Gastroesophageal sphincter (tissue), 4 donors: ENCODE results near the gene KIAA0040. TPM values are rescaled to one million over a fixed set of nuclear protein-coding genes. Genes with fewer than 3 reads are reported as not detected.

ENCODE experiments used
- ATAC-seq: fragments of 150-250 bp; one replicate; pipeline ENCODE4 v1.9.1; 2016; ENCODE audit warnings: mild to moderate bottlenecking, moderate library complexity
- H3K27ac ChIP-seq, 4 donors: fragments of 200-600 bp; sonication (generic) in 3 of 4; 1 replicate in 3 of 4; 2 replicates in 1 of 4; pipeline ENCODE4 v1.5.1; 2016 to 2019
- H3K27me3 ChIP-seq: fragments of 200-600 bp; sonication (generic); one replicate; pipeline ENCODE4 v1.5.1; 2019
- H3K36me3 ChIP-seq, 2 donors: fragments of 200-600 bp; sonication (generic); one replicate each; pipeline ENCODE4 v1.5.1; 2019; ENCODE audit warnings: control low read depth in 1 of 2
- H3K4me1 ChIP-seq, 3 donors: fragments of 200-600 bp; sonication (generic); 1 replicate in 2 of 3; 2 replicates in 1 of 3; pipeline ENCODE4 v1.5.1; 2016 to 2019; ENCODE audit warnings: control low read depth in 2 of 3
- H3K4me3 ChIP-seq, 2 donors: fragments of 200-600 bp; sonication (generic); one replicate each; pipeline ENCODE4 v1.5.1; 2019; ENCODE audit warnings: mild to moderate bottlenecking in 1 of 2, moderate library complexity in 1 of 2
- H3K9me3 ChIP-seq, 3 donors: fragments of 200-600 bp; sonication (generic); one replicate each; pipeline ENCODE4 v1.5.1; 2017 to 2019; ENCODE audit warnings: control low read depth in 2 of 3
- EP300 ChIP-seq: sonication (generic); formaldehyde crosslinking; IDR thresholded peaks from one replicate; pipeline ENCODE4 v1.6.1; 2017; ENCODE audit warnings: antibody characterized with exemption, mild to moderate bottlenecking
- POLR2A ChIP-seq, 2 donors: fragments of 450-650 bp; IDR thresholded peaks; one replicate each; pipeline ENCODE4 v1.6.1; 2017; ENCODE audit warnings: antibody characterized with exemption in 2 of 2, mild to moderate bottlenecking in 2 of 2, moderate library complexity in 1 of 2
- POLR2AphosphoS5 ChIP-seq: sonication (generic); formaldehyde crosslinking; IDR thresholded peaks from one replicate; pipeline ENCODE4 v1.6.1; 2017; ENCODE audit warnings: antibody characterized with exemption
- WGBS, 2 donors: methylation state at CpG; one replicate each; pipeline ENCODE4 v1.1.5; 2018; ENCODE audit warnings: low coverage in 1 of 2; 5-methylcytosine and 5-hydroxymethylcytosine counted together
- total RNA-seq, 4 donors: library from RNA; depleted of rRNA; stranded (reverse); fragments of >200 nt; gene quantifications; one replicate each; pipeline ENCODE4 v1.1.0, GENCODE V29; 2016
- TF ChIP-seq, protein P1 (sequence below), 4 experiments: fragments of 200-600 bp in 2 of 4; fragments of 450-650 bp in 2 of 4; sonication (generic) in 1 of 4; IDR thresholded peaks; one replicate each; pipeline ENCODE4 v1.5.1; 2017 to 2019; ENCODE audit warnings: antibody characterized with exemption in 4 of 4, mild to moderate bottlenecking in 2 of 4, moderate library complexity in 2 of 4

Gene KIAA0040
- total RNA-seq, 4 donors from 2014 or later, result 43.2 to 54.3 (median 46.5) TPM

DNA sequence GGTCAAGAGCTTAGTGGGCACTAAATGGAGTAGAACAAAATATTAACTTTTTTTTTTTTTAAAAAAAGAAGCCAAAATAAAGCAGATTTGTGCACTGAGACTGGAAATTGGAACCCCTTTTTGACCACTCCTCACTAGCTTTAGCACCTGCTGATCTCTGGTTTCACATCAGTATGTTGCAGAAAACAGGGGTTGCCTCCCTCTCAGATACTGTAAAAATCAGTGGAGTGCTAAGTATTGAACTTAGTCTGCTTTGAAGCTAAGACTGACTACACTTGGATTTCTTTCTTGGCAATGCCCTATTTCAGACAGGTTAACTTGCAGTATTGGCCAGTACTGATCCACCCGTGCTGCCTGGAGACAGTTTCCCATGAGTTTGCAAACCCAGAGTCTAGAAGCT lies 2.7 kb upstream of the KIAA0040 start:
- TF ChIP-seq POLR2A (IDR thresholded peaks at IDR 0.05) (no peak), EP300 (no peak), POLR2AphosphoS5 (no peak)
- 0% methylated on average over 1 of the region's 1 CpG for WGBS, 2 donors
- no peak overlapping the region for H3K27ac ChIP-seq

DNA sequence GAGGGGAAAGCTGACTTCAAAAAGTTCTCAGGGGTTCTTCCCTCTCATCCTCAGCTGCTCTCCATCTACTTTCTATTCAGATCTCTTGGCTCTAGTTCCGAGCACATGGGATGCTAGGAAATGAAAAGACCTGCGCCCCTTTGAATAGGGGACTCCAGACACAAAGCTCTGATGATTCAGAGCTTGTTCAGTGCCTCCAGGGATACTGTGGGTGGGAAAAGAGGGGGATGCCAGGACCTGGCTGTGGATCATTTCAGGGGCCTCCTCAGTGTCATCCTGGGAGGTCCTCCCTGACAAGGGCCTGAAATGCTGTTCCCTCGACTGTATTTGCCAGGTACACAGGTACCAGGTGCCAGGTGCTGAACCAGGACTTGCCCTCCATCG lies 943 bp upstream of the KIAA0040 start:
- H3K27ac ChIP-seq, result peak overlapping the region; percentile 54 to 88 (median 86)
- TF ChIP-seq POLR2AphosphoS5 (no peak), POLR2A (IDR thresholded peaks at IDR 0.05) (no peak), EP300 (no peak)
- TF ChIP-seq, protein P1, sequence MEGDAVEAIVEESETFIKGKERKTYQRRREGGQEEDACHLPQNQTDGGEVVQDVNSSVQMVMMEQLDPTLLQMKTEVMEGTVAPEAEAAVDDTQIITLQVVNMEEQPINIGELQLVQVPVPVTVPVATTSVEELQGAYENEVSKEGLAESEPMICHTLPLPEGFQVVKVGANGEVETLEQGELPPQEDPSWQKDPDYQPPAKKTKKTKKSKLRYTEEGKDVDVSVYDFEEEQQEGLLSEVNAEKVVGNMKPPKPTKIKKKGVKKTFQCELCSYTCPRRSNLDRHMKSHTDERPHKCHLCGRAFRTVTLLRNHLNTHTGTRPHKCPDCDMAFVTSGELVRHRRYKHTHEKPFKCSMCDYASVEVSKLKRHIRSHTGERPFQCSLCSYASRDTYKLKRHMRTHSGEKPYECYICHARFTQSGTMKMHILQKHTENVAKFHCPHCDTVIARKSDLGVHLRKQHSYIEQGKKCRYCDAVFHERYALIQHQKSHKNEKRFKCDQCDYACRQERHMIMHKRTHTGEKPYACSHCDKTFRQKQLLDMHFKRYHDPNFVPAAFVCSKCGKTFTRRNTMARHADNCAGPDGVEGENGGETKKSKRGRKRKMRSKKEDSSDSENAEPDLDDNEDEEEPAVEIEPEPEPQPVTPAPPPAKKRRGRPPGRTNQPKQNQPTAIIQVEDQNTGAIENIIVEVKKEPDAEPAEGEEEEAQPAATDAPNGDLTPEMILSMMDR (IDR thresholded peaks at IDR 0.05), result no peak
- H3K27me3 ChIP-seq, result no peaks in the 10 kb centered on the region
- no peaks in the 10 kb centered on the region for H3K9me3 ChIP-seq
- 90 to 93% methylated on average over 2 of the region's 4 CpGs for WGBS, 2 donors
- no peak for ATAC-seq
- H3K4me1 ChIP-seq, result peaks cover 0 to 41% (median 0%) of the 10 kb centered on the region in 3 donors
- no peaks in the 10 kb centered on the region for H3K36me3 ChIP-seq
- peak overlapping the region in 1 of 2 donors; percentile 72 for H3K4me3 ChIP-seq

More for the DNA sequence above, 2.7 kb upstream of the KIAA0040 start:
- no peaks in the 10 kb centered on the region for H3K27me3 ChIP-seq
- H3K9me3 ChIP-seq, result no peaks in the 10 kb centered on the region
- no peak overlapping the region for H3K4me3 ChIP-seq
- H3K4me1 ChIP-seq, result peaks cover 0 to 29% (median 0%) of the 10 kb centered on the region in 3 donors
- no peak for ATAC-seq
- no peaks in the 10 kb centered on the region for H3K36me3 ChIP-seq

DNA sequence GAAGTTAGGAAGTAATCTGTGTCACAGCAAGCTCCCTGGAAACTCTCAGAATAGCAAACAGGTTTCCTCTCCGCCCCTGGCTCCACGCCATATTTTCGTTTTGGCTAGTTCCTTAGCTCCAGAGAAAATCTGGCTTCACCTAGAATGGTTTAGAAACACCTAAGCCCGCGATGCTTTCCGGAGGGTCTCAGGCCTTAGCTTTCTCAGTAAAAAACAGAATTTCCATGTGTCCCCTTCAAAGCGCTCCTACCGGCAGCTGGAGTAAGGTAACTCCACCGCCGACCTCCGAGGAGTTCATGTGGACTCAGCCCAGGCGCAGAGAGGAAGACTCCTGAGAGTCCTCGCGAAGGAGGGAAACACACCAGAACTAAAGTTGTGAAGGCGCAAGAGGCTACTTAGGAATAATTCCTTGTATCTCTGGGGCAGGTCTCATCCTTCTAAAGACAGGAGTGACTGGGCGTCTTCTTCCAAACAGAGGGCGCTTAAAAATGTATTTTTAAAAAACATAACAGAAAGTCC lies 406 bp downstream of the KIAA0040 start:
- Histone ChIP-seq H3K4me1 (peaks cover 0 to 50% (median 0%) of the 10 kb centered on the region in 3 donors), H3K27ac (peak overlapping the region; percentile 54 to 88 (median 86)), H3K4me3 (peak overlapping the region; percentile 71 to 72), H3K9me3 (no peaks in the 10 kb centered on the region), H3K36me3 (peaks cover 0 to 4% of the 10 kb centered on the region in 2 donors), H3K27me3 (no peaks in the 10 kb centered on the region)
- TF ChIP-seq POLR2A (IDR thresholded peaks at IDR 0.05) (no peak), POLR2AphosphoS5 (no peak), EP300 (no peak)
- TF ChIP-seq, protein P1 (IDR thresholded peaks at IDR 0.05), result no peak
- peak; percentile 20 for ATAC-seq
- WGBS, 2 donors, result 0 to 2% methylated on average over 7 to 8 of the region's 17 CpGs

DNA sequence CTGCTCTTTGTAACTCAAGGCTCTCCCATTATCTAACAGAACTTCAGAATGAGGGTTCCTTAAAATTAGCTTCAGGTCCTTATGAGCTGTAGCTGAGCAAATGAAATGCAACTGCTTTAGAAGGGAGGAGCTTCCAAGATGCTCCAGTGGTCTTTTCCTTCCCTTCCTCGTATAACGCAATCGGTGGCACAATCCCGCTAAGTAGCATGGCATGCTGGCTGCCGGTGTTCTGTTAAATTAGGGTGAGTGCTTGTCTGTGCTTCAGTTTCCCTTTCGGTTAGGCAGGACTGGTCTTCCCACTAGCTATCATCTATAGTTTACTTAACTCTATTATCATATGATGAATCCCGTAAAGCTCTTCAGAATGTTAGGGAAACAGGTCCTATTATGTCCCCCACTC lies 917 bp downstream of the KIAA0040 start:
- H3K36me3 ChIP-seq, result peaks cover 0 to 5% of the 10 kb centered on the region in 2 donors
- H3K4me3 ChIP-seq, result peak overlapping the region; percentile 71 to 72
- WGBS, 2 donors, result 9 to 20% methylated on average over 3 to 7 of the region's 7 CpGs
- ATAC-seq, result no peak
- H3K27me3 ChIP-seq, result no peaks in the 10 kb centered on the region
- TF ChIP-seq, protein P1 (IDR thresholded peaks at IDR 0.05), result no peak
- TF ChIP-seq EP300 (no peak), POLR2AphosphoS5 (peak; percentile 64), POLR2A (IDR thresholded peaks at IDR 0.05) (no peak)
- no peaks in the 10 kb centered on the region for H3K9me3 ChIP-seq
- H3K27ac ChIP-seq, result peak overlapping the region in 3 of 4 donors; percentile 86 to 88 (median 87)
- H3K4me1 ChIP-seq, result peaks cover 0 to 55% (median 0%) of the 10 kb centered on the region in 3 donors

DNA sequence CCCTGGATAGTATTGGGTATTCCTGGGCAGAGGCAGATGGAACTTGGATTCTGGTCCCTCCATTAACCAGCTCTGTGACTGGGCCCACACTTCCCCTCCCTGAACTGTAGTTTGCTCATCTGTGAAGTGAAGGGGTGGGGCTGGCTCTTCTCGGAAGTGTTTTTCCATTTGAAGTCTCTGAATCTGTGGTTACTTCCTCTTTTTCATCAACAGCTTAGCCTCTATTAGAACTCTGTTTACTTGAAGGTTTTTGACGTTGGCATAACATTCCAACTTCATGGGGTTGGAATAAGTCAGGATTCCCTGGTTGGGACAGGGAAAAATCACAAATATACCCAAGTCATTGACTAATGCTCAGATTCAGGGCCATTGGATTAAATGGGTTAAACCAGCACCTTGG lies 3.6 kb downstream of the KIAA0040 start:
- Histone ChIP-seq H3K36me3 (peaks cover 0 to 5% of the 10 kb centered on the region in 2 donors), H3K9me3 (no peaks in the 10 kb centered on the region), H3K27ac (peak overlapping the region in 1 of 4 donors; percentile 40), H3K4me1 (peaks cover 0 to 76% (median 3%) of the 10 kb centered on the region in 3 donors), H3K4me3 (no peak overlapping the region), H3K27me3 (no peaks in the 10 kb centered on the region)
- no peak for ATAC-seq
- TF ChIP-seq EP300 (no peak), POLR2A (IDR thresholded peaks at IDR 0.05) (no peak), POLR2AphosphoS5 (no peak)
- TF ChIP-seq, protein P1 (IDR thresholded peaks at IDR 0.05), result no peak
- 75% methylated on average over 2 of the region's 2 CpGs; no CpG with 5 or more reads in 1 of the 2 donors for WGBS, 2 donors
